NCI-H2171 treated with DMSO at 0.1 percent for 48 hours (cell line): ENCODE data around the gene RAP1GAP2.
"Not testable (repeated sequence)": the region's sequence is repeated elsewhere in the genome, so short reads cannot be mapped to it uniquely, and the experiment has no call there.

Source experiments
- DNase-seq: peaks from one replicate; lab custom pipeline; 2025; lab: John Stamatoyannopoulos, UW

RAP1GAP2 gene

GRCh38 chr17:3043737-3044365, 247.6 kb downstream of the RAP1GAP2 start:
- peak; percentile 29 for DNase-seq

GRCh38 chr17:3046753-3047152, 250.5 kb downstream of the RAP1GAP2 start:
- DNase-seq: no peak

- DNase-seq: peak; percentile 97
Observed at GRCh38 chr17:3048727-3049471, 252.7 kb downstream of the RAP1GAP2 start.

- no peak for DNase-seq
Observed at GRCh38 chr17:3049705-3050295, 253.6 kb downstream of the RAP1GAP2 start.

- not testable (repeated sequence) for DNase-seq
Observed at GRCh38 chr17:3054868-3055267, 258.6 kb downstream of the RAP1GAP2 start.

- not testable (repeated sequence) for DNase-seq
Observed at GRCh38 chr17:3062824-3063377, 266.7 kb downstream of the RAP1GAP2 start.

- not testable (repeated sequence) for DNase-seq
Observed at GRCh38 chr17:3063507-3063906, 267.3 kb downstream of the RAP1GAP2 start, which contains the start of gene OR1D5. TSS of gene OR1D5 (minus strand) at chr17:3063607. CDS start at chr17:3063607, 0 bp downstream.

GRCh38 chr17:3065192-3065591, 269.0 kb downstream of the RAP1GAP2 start:
- not testable (repeated sequence) for DNase-seq

GRCh38 chr17:3073850-3074249, 277.6 kb downstream of the RAP1GAP2 start:
- DNase-seq: not testable (repeated sequence)
